ENCODE data around the gene DCBLD2. TPM values are rescaled to one million over a fixed set of nuclear protein-coding genes. Genes with fewer than 3 reads are reported as not detected.

Gene DCBLD2
- polyA plus RNA-seq, 1 of the 3 experiments (the other 2 are of a cell fraction), result 159 TPM

- Histone ChIP-seq H3K36me3 (replicated peaks in 1 of 2; ENCODE audit: control insufficient read depth in 1 of 2, insufficient read depth in 2 of 2, low read length in 1 of 2) (peaks cover 2 to 66% of the 10 kb centered on the region in 2 experiments), H4K20me1 (ENCODE audit: insufficient read depth) (peaks cover 100% of the 10 kb centered on the region), H3K27me3 (ENCODE audit: insufficient read depth) (no peaks in the 10 kb centered on the region), H3K79me2 (ENCODE audit: insufficient read depth) (peaks cover 100% of the 10 kb centered on the region), H3K4me2 (peak overlapping the region; percentile 81), H3K27ac (ENCODE audit: low read depth in 2 of 2, low read length in 1 of 2) (peak overlapping the region in 1 of 2 experiments; percentile 82; a peak in 2 of 4 replicates), H3K9ac (peak overlapping the region; percentile 95; the same call in 1 of the 2 replicates), H3K4me3 (ENCODE audit: low read depth in 2 of 2, low read length in 1 of 2) (peak overlapping the region in 1 of 2 experiments; percentile 78; a peak in 2 of 4 replicates), H3F3A (replicated peaks; ENCODE audit: insufficient read depth) (peaks cover 51% of the 10 kb centered on the region), H3K4me1 (ENCODE audit: control insufficient read depth in 1 of 2, insufficient read depth in 2 of 2, low read depth in 1 of 2, low read length in 1 of 2) (peaks cover 18 to 43% of the 10 kb centered on the region in 2 experiments; a peak in 3 of 4 replicates), H3K9me2 (no peaks in the 10 kb centered on the region), H3K9me3 (no peaks in the 10 kb centered on the region), H2AFZ (ENCODE audit: low read depth) (no peak overlapping the region)
- CTCF ChIA-PET, result interaction anchor here (1.0 to 1.3 kb wide), 2 partner anchors 103 to 289 kb away, joined by 3 to 4 read pairs; no protein-coding TSS in a partner anchor
- no peak for DNase-seq
- TF ChIP-seq EZH2phosphoT487 (IDR thresholded peaks at IDR 0.05; ENCODE audit: borderline replicate concordance, low read depth) (no peak), RXRA (IDR thresholded peaks at IDR 0.05; ENCODE audit: borderline replicate concordance, low read depth) (no peak), POLR2AphosphoS5 (IDR thresholded peaks at IDR 0.05; ENCODE audit: low read depth, low read length) (no peak), NFIC (IDR thresholded peaks at IDR 0.05; ENCODE audit: borderline replicate concordance) (no peak), RAD21 (IDR thresholded peaks at IDR 0.05; ENCODE audit: low read length) (no peak), YY1 (IDR thresholded peaks at IDR 0.05; ENCODE audit: low read depth) (no peak), CTCF (IDR thresholded peaks at IDR 0.05) (no peak), RFX5 (IDR thresholded peaks at IDR 0.05; ENCODE audit: low read length) (no peak), FOXJ3 (CRISPR knock-in tag; IDR thresholded peaks at IDR 0.05) (no peak), TEAD4 (IDR thresholded peaks at IDR 0.05; ENCODE audit: borderline replicate concordance, insufficient read depth) (no peak), USF1 (IDR thresholded peaks at IDR 0.05; ENCODE audit: borderline replicate concordance, low read depth) (no peak), RCOR1 (IDR thresholded peaks at IDR 0.05; ENCODE audit: low read length) (no peak)
- TF ChIP-seq, protein P1, sequence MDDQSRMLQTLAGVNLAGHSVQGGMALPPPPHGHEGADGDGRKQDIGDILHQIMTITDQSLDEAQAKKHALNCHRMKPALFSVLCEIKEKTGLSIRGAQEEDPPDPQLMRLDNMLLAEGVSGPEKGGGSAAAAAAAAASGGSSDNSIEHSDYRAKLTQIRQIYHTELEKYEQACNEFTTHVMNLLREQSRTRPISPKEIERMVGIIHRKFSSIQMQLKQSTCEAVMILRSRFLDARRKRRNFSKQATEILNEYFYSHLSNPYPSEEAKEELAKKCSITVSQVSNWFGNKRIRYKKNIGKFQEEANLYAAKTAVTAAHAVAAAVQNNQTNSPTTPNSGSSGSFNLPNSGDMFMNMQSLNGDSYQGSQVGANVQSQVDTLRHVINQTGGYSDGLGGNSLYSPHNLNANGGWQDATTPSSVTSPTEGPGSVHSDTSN (IDR thresholded peaks at IDR 0.05), result no peak
- POLR2A ChIA-PET, result no interaction called here
- 49% methylated on average over 3 of the region's 3 CpGs for WGBS (ENCODE audit: low lambda C conversion rate)
Measured at GRCh38 chr3:98890965-98891910, 10.3 kb downstream of the DCBLD2 start.
